ENCODE measurements around the gene WFS1.

The WFS1 gene

DNA sequence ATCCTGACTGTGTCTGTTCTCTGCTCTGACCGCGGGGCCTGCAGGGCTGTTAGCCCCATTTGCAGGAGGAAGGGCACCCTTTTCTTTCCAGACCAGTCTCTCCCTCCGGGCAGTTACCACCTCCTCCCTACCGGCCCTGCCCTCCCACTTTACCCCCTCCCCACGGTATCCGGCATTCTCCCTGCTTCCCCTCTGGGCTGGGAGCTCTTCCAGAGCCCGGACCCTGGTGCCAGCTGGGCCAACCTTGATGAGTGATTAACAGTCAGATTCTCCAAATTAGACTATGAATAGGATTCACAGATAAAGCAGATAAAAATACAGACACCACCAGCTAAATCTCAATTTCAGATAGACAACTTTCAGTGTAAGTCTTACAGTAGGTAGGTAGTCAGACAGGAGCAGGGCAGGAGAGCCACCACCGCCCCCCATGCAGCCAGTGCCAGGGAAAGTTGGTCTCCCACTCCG is 23.4 kb upstream of the WFS1 start:
- H3K4me1 Mint-ChIP-seq: no peaks in the 10 kb centered on the region
- peaks cover 47% of the 10 kb centered on the region for H3K27me3 Mint-ChIP-seq (ENCODE audit: low read depth, poor library complexity)
- no peaks in the 10 kb centered on the region for H3K36me3 Mint-ChIP-seq (ENCODE audit: low read depth)

DNA sequence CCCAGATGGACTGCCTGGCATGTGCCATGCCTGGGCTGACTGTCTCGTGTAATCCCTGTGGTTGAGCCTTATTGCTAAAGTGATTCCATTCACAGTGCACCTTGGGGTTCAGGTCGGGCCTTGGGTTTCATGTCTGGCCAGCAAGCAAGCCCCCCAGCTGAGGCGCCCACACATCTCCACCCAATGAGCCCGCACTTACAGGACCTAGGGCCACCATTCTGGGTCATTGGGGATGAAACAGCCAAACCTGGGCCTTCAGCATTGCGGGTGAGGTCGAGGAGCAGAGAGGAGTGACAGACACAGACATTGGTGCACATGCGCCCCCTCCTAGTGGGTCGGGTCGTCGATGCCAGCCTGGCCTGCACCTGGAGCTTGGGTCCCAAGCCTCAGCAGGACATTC is 21.3 kb upstream of the WFS1 start:
- Mint-ChIP-seq H3K27ac (no peak overlapping the region), H3K27me3 (ENCODE audit: low read depth, poor library complexity) (peaks cover 43% of the 10 kb centered on the region), H3K9me3 (peaks cover 19% of the 10 kb centered on the region), H3K36me3 (ENCODE audit: low read depth) (no peaks in the 10 kb centered on the region), H3K4me1 (no peaks in the 10 kb centered on the region), H3K4me3 (no peak overlapping the region)
- TF ChIP-seq, protein P1, sequence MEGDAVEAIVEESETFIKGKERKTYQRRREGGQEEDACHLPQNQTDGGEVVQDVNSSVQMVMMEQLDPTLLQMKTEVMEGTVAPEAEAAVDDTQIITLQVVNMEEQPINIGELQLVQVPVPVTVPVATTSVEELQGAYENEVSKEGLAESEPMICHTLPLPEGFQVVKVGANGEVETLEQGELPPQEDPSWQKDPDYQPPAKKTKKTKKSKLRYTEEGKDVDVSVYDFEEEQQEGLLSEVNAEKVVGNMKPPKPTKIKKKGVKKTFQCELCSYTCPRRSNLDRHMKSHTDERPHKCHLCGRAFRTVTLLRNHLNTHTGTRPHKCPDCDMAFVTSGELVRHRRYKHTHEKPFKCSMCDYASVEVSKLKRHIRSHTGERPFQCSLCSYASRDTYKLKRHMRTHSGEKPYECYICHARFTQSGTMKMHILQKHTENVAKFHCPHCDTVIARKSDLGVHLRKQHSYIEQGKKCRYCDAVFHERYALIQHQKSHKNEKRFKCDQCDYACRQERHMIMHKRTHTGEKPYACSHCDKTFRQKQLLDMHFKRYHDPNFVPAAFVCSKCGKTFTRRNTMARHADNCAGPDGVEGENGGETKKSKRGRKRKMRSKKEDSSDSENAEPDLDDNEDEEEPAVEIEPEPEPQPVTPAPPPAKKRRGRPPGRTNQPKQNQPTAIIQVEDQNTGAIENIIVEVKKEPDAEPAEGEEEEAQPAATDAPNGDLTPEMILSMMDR (IDR thresholded peaks at IDR 0.05): no peak
- DNase-seq: no peak

More for the DNA sequence above, 23.4 kb upstream of the WFS1 start:
- Mint-ChIP-seq H3K9me3 (peaks cover 19% of the 10 kb centered on the region), H3K27ac (no peak overlapping the region), H3K4me3 (no peak overlapping the region)
- TF ChIP-seq, protein P1 (IDR thresholded peaks at IDR 0.05): no peak
- DNase-seq: no peak

DNA sequence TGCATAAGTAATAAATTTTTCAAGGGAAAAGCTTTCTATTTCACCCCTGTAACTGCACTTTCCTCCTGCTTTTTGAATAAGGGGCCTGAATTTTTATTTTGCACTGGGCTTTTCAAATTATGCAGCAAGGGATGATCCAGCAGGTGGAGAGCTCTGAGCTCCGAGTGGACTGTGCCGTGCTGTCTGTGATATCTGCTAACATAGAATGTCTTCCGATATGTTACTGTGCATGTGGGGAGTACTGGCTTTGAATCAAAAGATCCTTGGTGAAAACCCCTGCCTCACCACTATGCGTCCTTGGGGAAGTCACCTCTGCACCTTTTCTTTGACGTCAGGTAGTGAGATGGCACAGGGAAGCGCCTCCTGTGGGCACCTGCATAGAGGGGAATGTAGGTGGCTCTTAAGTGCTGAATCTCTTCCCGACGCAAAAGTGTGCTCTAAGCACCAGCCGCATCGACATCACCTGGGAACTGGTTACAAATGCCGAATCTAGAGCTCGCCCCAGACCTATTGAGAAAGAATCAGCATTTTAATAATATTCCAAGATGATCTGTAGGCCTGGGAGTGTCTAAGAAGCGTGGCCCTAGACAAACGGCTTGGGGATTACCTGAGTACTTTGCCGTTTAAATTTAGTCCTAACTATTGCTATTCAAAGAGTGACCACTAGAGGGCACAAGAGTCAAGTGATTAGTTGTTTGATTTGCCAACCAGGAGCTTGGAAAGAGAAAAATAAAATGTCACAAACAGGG is 19.2 kb upstream of the WFS1 start:
- no peak overlapping the region for H3K27ac Mint-ChIP-seq
- no peaks in the 10 kb centered on the region for H3K36me3 Mint-ChIP-seq (ENCODE audit: low read depth)
- H3K9me3 Mint-ChIP-seq: peaks cover 12% of the 10 kb centered on the region
- TF ChIP-seq, protein P1 (IDR thresholded peaks at IDR 0.05): peak; percentile 81
- no peak for DNase-seq
- no peak overlapping the region for H3K4me3 Mint-ChIP-seq
- H3K4me1 Mint-ChIP-seq: no peaks in the 10 kb centered on the region
- peaks cover 47% of the 10 kb centered on the region for H3K27me3 Mint-ChIP-seq (ENCODE audit: low read depth, poor library complexity)

DNA sequence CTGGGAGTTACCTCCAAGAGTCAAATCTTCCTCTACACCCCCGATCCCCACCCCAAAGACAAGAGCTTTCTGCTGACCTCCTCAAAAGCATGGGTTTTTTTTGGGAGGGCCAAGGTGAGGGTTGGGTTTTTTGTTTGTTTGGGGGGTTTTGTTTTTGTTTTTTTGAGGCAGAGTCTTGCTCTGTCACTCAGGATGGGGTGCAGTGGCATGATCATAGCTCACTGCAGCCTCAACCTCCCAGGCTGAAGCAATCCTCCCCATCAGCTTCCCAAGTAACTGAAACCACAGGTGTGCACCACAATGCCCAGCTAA is 18.7 kb upstream of the WFS1 start:
- Mint-ChIP-seq H3K9me3 (peaks cover 12% of the 10 kb centered on the region), H3K4me3 (no peak overlapping the region), H3K36me3 (ENCODE audit: low read depth) (no peaks in the 10 kb centered on the region), H3K4me1 (no peaks in the 10 kb centered on the region), H3K27me3 (ENCODE audit: low read depth, poor library complexity) (peaks cover 47% of the 10 kb centered on the region), H3K27ac (no peak overlapping the region)
- no peak for DNase-seq
- TF ChIP-seq, protein P1 (IDR thresholded peaks at IDR 0.05): peak; percentile 26

DNA sequence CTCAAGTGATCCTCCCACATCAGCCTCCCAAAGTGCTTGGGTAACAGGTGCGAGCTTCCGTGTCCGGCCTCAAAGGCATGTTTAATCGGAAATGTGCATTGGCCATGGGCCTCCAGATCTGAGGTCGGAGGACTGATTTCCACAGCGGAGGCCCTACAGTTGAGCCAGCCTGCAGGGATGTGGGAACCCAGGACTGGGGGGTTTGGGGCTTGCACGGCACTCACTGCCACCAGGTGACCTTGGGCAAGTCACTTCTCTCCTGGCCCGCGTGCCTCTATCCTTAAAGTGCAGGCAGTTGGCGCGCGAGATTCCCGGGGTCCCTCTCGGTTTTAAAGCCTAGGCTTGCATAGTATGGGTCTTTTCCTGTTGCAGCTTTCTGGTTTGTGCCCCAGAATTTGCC is 18.3 kb upstream of the WFS1 start:
- H3K4me1 Mint-ChIP-seq: no peaks in the 10 kb centered on the region

More for the DNA sequence above, 18.3 kb upstream of the WFS1 start:
- no peaks in the 10 kb centered on the region for H3K36me3 Mint-ChIP-seq (ENCODE audit: low read depth)
- DNase-seq: no peak
- peaks cover 10% of the 10 kb centered on the region for H3K9me3 Mint-ChIP-seq
- TF ChIP-seq, protein P1 (IDR thresholded peaks at IDR 0.05): no peak
- H3K27me3 Mint-ChIP-seq (ENCODE audit: low read depth, poor library complexity): peaks cover 45% of the 10 kb centered on the region
- H3K27ac Mint-ChIP-seq: no peak overlapping the region
- no peak overlapping the region for H3K4me3 Mint-ChIP-seq
